NCI-H2107 (cell line): Measurements from ENCODE around the gene SLC30A9.

Experiments
- DNase-seq: peaks from one replicate; lab custom pipeline; 2025; lab: John Stamatoyannopoulos, UW

Gene SLC30A9

DNA sequence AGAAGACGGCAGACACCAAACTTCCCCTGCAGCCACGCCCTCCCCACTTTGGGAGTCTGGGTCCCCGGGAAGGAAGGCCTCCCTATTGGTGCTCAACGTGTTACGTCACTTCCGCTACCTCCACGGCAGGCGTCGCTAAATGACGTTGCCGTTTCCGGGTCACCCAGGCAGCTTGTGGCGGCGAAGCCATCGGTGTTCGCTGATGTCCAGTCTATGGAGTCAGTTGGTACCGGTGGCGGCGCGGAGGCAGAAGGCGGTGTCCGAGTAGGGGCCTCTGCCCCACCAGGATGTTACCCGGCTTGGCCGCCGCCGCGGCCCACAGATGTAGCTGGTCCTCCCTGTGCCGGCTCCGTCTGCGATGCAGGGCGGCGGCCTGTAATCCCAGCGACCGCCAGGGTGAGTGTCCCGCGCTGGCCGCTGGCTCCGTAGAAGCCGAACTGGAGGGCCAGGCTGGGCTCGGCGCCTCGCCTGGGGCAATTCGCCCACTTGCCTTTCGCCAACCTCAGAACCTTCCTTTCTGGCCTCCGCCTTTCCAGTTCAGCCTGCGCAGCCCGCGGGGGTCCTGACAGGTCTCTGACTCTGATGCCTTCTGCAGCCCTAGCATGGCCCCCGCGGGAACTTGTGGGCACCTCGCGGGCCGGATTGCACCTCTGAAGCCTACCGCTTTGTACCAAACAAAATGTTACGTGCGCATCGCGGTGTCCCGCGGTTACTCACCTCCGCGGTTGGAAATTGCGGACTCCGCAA, at the start of gene SLC30A9:
SLC30A9 (plus strand) TSS at position 166 of the 747 bp plus-strand sequence; CDS start at position 288, 122 bp downstream.
- peak; percentile 52 for DNase-seq

DNA sequence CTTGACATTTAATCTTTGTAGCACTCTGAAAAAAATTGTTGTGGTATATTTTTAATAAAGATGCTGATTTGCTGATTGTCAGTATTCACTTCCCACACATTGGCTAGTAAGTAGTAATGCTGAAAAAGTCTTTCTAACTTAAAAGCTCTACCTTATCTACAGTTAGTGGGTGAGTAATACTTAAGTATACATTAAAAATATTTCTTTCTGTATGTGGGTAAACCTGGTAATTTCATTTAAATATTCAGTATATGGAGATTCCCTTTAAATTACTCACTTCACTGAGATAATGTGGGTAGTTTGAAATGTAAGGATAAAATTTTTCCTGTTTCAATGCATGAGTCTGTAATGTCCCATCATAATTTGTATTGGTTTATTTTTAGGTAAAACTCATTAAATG, 49.5 kb upstream of the SLC30A9 start:
- no peak for DNase-seq

- no peak for DNase-seq
Observed at GRCh38 chr4:41943506-41943905, 46.8 kb upstream of the SLC30A9 start.

- DNase-seq: no peak
Observed at GRCh38 chr4:41944089-41944488, 46.2 kb upstream of the SLC30A9 start.

DNA sequence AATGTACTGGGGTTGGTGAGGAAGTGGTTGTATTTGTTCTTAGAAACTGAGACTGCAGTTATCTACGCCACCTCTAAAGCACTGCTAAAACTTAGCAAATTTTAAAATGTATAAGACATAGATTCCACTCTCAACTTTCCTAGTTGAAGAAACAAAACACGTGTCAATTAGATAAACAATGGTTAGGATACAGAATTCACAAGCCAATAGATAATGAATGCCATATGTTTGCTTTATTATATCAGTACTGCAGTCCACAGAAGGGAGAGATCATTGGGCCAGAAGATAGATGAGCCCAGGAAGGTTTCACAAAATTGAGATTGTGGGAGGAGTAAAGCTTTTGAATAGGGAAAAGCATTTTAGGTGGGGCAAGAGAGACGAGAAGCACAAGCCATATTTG, 40.8 kb upstream of the SLC30A9 start:
- no peak for DNase-seq

GRCh38 chr4:41957634-41958033, 32.7 kb upstream of the SLC30A9 start:
- no peak for DNase-seq

DNA sequence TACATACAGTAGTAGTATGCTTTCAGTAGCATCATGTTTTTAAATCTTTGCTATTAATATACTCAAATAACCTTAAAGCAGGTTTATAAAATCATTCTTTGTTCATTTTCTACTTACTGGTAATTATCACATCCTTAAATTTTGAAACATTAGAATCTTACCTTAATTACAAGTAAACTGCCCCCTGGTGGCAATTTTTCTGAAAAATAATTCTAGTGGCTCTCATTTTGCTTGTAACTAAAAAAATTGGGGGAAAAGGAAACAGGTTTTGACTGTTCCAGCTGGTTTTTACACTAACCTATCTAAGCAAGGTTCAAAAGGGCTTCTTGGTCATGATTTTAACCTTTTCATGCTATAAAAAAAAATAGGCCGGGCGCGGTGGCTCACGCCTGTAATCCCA, 27.2 kb upstream of the SLC30A9 start:
- DNase-seq: no peak

GRCh38 chr4:41964401-41964800, 25.9 kb upstream of the SLC30A9 start:
- no peak for DNase-seq

GRCh38 chr4:41967392-41967791, 22.9 kb upstream of the SLC30A9 start:
- no peak for DNase-seq

DNA sequence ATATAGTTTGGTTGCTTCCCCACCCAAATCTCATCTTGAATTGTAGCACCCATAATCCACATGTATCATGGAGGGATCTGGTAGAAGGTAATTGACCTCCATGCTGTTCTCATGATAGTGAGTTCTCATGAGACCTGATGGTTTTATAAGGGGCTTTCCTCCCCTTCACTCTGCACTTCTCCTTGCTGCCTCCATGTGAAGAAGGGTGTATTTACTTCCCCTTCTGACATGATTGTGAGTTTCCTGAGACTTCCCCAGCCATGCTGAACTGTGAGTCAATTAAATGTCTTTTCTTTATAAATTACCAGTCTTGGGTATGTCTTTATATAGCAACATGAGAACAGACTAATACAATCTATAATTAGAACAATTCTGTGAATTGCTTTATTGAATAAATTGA, 20.7 kb upstream of the SLC30A9 start:
- DNase-seq: no peak

- DNase-seq: no peak
Observed at GRCh38 chr4:41975341-41975740, 15.0 kb upstream of the SLC30A9 start.

DNA sequence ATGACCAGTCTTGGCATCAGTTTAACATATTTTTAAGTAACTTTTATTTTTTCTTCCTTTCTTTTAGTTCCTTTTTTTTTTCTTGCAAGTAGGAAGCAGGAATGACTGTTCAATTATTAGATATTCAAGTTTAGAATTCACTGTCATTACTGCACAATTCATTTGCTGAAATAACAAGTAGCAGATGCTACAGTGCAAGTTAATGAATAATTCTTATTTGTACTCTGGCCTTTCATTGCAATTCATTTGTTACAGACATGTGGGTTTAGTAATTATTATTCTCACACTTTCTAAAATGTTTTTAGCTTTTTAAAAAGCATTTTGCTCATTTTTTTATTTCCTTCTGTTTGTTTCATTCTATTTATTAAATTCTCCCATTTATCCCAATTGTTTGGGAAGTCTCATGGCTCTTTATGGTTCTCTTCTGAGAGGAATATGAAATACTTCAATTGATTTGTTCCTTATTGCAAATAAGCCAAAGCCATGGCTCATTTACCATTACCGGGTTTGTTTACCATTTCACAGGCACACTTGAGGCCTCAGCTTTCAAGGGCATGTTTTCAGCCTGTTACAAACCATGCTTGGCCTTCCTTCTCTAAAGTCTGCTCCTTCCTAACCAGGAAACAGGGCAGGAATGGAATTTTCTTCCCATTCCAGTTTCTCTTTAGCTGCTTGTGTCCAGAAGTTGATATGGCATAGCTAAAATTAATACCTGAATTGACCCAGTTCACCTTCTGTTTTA, 13.4 kb upstream of the SLC30A9 start:
- DNase-seq: no peak

DNA sequence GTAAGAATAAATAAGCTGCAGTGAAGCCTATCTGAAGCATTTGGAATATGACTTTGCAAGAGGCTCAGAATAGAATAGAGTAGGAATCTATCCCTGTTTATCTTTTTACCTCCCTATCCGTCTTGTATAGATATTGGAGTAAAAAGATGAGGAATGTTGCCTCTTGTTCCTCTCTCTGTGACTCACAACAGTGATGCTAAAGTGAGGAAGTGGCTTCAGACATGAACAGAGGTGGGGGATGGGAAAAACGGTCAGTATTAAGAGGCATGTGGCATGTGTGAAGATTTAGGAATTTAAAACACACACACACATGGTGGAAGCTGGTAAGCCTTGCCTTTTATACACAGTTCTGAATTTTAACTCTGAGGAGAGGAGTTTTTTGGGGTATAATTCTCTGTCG, 12.6 kb upstream of the SLC30A9 start:
- no peak for DNase-seq

DNA sequence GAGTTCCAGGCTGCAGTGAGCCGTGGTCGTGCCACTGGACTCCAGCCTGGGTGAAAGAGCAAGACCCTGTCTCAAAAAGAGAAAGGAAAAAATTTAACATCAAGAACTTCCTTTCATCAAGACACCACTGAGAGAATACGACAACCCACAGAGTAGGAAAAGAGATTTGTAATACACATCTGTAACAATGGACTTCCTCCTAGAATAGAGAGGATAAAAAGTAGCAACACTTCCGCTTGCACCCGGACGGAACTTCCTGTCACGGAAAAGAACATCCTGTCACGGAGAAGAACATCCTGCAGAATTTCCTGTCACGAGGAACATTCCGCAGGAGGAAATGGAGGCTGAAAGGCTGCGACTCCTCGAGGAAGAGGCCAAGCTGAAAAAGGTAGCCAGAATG, 8.9 kb upstream of the SLC30A9 start, which contains the start of gene DCAF4L1:
DCAF4L1 (plus strand) TSS at position 301 of the 400 bp plus-strand sequence; CDS start at position 338, 37 bp downstream.
- no peak for DNase-seq

DNA sequence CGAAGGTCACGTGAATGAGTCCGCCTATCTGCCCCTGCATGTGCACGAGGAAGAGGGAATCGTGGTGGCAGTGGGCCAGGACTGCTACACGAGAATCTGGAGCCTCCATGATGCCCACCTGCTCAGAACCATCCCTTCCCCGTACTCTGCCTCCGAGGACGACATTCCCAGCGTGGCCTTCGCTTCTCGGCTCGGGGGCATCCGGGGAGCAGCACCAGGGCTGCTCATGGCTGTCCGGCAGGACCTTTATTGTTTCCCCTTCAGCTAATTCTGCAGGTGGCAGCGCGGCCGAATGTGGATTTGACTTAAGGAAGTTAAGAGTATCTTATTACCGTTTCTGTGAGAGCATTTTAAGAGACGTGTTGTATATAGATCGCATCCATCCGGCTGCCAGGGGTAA, 7.6 kb upstream of the SLC30A9 start:
- DNase-seq: no peak

- no peak for DNase-seq
Observed at GRCh38 chr4:41985151-41985550, 5.2 kb upstream of the SLC30A9 start.

DNA sequence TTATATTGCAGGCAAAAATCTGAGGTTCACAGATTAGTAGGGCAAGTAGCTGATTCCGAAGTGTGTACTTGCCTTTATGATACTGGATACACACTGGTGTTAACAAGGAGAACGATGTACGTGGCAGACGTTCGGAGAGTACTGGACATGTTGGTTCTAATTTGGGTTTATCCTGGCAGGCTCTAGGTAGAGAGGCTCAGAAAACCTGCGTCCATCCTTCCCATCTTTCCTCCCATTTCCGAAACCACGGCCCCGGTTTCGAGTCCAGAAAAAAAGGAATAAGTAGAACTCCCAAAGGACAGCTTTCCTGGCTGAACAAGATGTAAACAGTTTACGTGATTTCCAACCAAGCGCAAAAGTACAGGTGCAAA, 351 bp upstream of the SLC30A9 start:
- no peak for DNase-seq

GRCh38 chr4:41991916-41992767, 1.8 kb downstream of the SLC30A9 start:
- no peak for DNase-seq

DNA sequence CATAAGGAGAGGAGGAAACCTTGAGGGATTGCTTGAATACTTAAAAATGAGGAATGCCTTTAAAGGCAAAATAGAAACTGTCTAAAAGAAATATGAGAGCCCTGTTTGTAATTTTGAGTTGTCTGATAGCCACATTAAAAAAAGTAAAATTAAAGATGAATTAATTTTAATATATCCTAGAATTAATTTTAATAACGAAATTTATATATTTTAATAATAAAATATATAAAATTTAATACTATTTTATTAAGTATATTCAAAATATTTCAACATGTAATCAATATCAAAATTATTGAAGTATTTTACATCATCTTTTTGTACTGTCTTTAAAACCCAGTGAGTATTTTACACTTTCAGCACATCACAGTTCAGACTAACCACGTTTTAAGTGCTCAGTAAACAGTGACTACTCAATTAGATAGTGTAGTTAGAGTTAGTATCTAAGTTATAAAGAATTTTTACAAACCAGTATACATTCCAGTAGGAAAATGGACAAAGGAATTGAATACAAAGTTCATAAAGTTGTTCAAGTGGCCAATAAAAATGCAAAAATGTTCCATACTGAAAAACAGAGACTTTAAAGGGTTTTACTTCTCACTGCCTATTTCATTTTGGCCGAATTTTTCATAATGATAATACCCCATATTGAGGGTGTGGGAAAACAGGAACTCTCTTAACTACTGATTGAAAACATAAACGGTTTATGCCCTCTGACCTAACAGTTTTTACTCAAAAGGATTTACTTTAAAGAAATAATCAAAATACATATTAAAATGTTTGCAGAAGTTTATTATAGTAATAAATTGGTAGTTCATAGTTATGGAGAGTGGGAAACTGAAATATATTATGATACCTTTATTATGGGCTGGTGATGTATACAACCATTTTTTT, 2.9 kb downstream of the SLC30A9 start:
- no peak for DNase-seq

GRCh38 chr4:41994461-41994985, 4.2 kb downstream of the SLC30A9 start:
- DNase-seq: no peak

- no peak for DNase-seq
Observed at GRCh38 chr4:41998019-41998418, 7.7 kb downstream of the SLC30A9 start.
